Measurements from ENCODE around the gene SATB2. TPM values are rescaled to one million over a fixed set of nuclear protein-coding genes. Genes with fewer than 3 reads are reported as not detected.

Gene SATB2
- total RNA-seq, 2 donors from 2014 or later, result 133 to 178 TPM

DNA sequence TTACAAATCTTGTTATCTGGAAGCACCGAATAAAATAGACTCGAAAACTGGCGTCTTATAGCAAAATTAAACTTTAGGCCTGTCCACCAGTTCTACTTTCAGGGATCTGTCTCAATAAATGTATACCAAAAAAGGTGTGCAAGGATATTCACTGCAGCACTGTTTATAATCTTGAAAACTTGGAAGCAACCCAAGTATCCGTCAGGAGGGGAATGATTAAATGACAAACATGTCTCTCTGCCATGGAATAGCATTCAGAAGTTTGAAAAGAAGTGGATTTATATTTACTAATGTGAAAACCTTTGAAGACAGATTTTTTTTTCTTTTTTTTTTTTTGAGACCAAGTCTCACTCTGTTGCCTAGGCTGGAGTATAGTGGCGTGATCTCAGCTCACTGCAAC is 32.3 kb upstream of the SATB2 start:
- H3K4me3 ChIP-seq, result no peak overlapping the region
- H3K9me3 ChIP-seq, result no peaks in the 10 kb centered on the region
- no peak overlapping the region for H3K27ac ChIP-seq
- no peak overlapping the region for H3K9ac ChIP-seq (ENCODE audit: low read depth in 2 of 2, low read length in 2 of 2)
- TF ChIP-seq, protein P1, sequence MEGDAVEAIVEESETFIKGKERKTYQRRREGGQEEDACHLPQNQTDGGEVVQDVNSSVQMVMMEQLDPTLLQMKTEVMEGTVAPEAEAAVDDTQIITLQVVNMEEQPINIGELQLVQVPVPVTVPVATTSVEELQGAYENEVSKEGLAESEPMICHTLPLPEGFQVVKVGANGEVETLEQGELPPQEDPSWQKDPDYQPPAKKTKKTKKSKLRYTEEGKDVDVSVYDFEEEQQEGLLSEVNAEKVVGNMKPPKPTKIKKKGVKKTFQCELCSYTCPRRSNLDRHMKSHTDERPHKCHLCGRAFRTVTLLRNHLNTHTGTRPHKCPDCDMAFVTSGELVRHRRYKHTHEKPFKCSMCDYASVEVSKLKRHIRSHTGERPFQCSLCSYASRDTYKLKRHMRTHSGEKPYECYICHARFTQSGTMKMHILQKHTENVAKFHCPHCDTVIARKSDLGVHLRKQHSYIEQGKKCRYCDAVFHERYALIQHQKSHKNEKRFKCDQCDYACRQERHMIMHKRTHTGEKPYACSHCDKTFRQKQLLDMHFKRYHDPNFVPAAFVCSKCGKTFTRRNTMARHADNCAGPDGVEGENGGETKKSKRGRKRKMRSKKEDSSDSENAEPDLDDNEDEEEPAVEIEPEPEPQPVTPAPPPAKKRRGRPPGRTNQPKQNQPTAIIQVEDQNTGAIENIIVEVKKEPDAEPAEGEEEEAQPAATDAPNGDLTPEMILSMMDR (IDR thresholded peaks at IDR 0.05), result no peak
- H3K27me3 ChIP-seq, result no peaks in the 10 kb centered on the region
- intact Hi-C loops (cut with DNase I), result no loop called here
- DNase-seq, result no peak
- H3K4me1 ChIP-seq, result no peaks in the 10 kb centered on the region
- H3K36me3 ChIP-seq, result no peaks in the 10 kb centered on the region

DNA sequence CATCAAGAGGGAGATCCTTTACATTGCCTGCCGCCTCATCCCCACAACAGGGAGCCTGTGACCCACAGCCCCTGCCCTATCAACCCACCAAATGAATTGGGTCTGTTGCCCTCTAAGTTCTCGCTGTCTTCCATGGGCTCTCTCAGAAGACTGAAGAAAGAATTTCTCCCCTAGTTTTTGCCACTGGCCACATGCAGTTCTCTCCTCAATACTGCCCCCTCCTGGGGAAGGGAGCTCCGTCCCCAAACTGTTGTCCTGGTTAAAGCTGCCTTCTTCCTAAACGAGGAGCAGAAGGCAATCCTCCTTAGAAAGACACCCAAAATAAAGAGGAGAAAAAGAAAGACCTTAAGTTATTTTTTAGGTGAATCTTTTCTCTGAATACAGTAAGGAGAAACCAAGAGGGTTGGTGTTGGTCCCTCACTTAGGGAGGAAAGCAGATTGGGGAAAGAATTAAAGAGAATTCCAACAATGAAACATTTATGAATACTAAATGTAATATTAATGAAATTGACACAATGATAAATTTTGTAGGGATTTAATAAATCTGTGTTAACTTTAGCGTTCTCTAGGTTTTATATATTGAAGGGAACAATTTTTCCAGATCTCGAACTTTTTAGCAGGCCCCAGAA is 31.1 kb upstream of the SATB2 start:
- no peaks in the 10 kb centered on the region for H3K27me3 ChIP-seq
- intact Hi-C loops (cut with DNase I), result loop anchor here (5.0 kb wide), 1 partner anchor 1182 kb away; no protein-coding TSS in a partner anchor
- no peak overlapping the region for H3K27ac ChIP-seq
- no peak overlapping the region for H3K9ac ChIP-seq (ENCODE audit: low read depth in 2 of 2, low read length in 2 of 2)
- H3K9me3 ChIP-seq, result no peaks in the 10 kb centered on the region
- no peaks in the 10 kb centered on the region for H3K36me3 ChIP-seq
- peak; percentile 85 for DNase-seq
- H3K4me1 ChIP-seq, result no peaks in the 10 kb centered on the region
- no peak overlapping the region for H3K4me3 ChIP-seq
- TF ChIP-seq, protein P1 (IDR thresholded peaks at IDR 0.05), result peak; percentile 75

DNA sequence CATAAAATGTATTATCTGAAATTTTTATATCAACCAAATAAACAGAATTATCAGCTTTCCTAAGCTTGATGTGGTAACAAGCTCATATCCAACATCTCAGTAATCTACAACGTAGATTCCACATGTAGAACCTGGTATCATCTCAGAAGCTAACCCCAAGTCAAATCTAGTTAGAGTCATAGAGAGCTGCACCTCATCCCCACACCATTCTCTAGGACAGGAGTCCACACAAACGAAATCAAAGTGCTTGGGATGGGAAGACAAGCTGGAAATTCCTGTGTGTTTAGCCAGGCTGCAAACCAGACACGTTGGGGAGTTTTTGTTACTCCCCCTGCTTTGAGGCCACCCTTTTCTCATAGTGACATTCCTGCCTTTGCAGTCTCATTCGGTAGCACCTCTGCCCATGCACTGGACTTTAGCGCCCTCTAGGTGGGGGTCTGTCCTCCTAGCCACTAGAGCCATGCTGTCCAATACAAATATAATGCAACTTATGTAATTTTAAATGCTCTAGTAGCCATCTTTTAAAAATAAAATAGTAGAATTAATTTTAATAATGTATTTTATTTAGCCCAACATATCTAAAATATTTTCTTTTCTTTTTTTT is 28.1 kb upstream of the SATB2 start:
- Histone ChIP-seq H3K4me1 (no peaks in the 10 kb centered on the region), H3K27ac (no peak overlapping the region), H3K36me3 (no peaks in the 10 kb centered on the region), H3K27me3 (no peaks in the 10 kb centered on the region), H3K4me3 (no peak overlapping the region), H3K9me3 (no peaks in the 10 kb centered on the region), H3K9ac (ENCODE audit: low read depth in 2 of 2, low read length in 2 of 2) (no peak overlapping the region)
- TF ChIP-seq, protein P1 (IDR thresholded peaks at IDR 0.05), result peak; percentile 63
- intact Hi-C loops (cut with DNase I), result loop anchor here (5.0 kb wide), 1 partner anchor 1179 kb away; no protein-coding TSS in a partner anchor
- DNase-seq, result peak; percentile 88

DNA sequence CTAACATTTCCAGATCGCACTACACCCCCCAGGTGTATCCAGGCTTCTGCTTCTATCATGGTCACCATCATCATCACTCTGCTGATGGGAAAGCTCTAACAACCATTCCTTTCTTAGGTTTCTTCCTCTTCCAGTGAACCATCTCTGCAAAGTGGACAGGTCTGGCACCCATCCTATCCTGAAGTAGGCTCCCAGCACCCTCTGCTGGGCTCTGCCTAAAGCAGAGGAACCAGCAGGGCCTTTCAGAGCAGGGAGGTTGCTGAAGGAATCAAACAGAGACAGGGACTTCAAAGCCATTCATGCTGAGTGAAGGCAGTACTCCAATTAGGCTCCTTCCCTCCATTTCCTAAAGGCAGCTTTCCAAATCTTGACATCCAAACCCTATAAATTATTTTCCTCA is 27.2 kb upstream of the SATB2 start:
- H3K9ac ChIP-seq (ENCODE audit: low read depth in 2 of 2, low read length in 2 of 2), result no peak overlapping the region
- DNase-seq, result peak; percentile 57
- H3K36me3 ChIP-seq, result no peaks in the 10 kb centered on the region
- no peak overlapping the region for H3K4me3 ChIP-seq
- H3K9me3 ChIP-seq, result no peaks in the 10 kb centered on the region
- H3K27me3 ChIP-seq, result no peaks in the 10 kb centered on the region
- intact Hi-C loops (cut with DNase I), result loop anchor here (5.0 kb wide), 1 partner anchor 1178 kb away; no protein-coding TSS in a partner anchor
- no peaks in the 10 kb centered on the region for H3K4me1 ChIP-seq
- TF ChIP-seq, protein P1 (IDR thresholded peaks at IDR 0.05), result peak; percentile 35
- no peak overlapping the region for H3K27ac ChIP-seq

DNA sequence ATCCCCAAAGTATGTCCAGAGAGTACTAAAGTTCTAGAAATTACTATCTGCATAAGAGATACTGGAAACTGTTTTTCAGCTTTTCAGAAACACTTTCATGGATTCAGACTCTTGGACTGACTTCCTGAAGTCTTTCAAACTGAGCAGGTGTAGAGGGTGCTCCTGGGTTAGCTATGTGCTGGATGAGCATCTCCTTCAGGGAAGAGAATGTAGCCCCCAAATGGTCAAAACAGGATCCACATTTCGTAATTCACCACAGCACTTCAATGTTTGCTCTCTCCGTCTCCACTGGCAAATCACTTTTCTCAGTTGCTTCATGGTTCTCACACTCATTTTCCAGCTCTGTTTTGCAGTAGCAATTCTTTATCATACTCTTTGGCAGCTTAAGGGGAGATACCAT is 23.2 kb upstream of the SATB2 start:
- TF ChIP-seq, protein P1 (IDR thresholded peaks at IDR 0.05), result no peak
- H3K9me3 ChIP-seq, result no peaks in the 10 kb centered on the region
- no peaks in the 10 kb centered on the region for H3K27me3 ChIP-seq
- H3K27ac ChIP-seq, result no peak overlapping the region
- no peak for DNase-seq
- H3K9ac ChIP-seq (ENCODE audit: low read depth in 2 of 2, low read length in 2 of 2), result no peak overlapping the region
- intact Hi-C loops (cut with DNase I), result no loop called here
- no peaks in the 10 kb centered on the region for H3K4me1 ChIP-seq
- no peak overlapping the region for H3K4me3 ChIP-seq
- no peaks in the 10 kb centered on the region for H3K36me3 ChIP-seq
